ENCODE data around the gene TRAPPC5.
"Not testable (repeated sequence)": the region's sequence is repeated elsewhere in the genome, so short reads cannot be mapped to it uniquely, and the experiment has no call there.

TRAPPC5 gene

GRCh38 chr19:7680606-7681339 is at the start of gene TRAPPC5:
TRAPPC5 (plus strand) TSS chr19:7680833; CDS start chr19:7682254, 1,421 bp downstream.
- DNase-seq: peak; percentile 43

DNA sequence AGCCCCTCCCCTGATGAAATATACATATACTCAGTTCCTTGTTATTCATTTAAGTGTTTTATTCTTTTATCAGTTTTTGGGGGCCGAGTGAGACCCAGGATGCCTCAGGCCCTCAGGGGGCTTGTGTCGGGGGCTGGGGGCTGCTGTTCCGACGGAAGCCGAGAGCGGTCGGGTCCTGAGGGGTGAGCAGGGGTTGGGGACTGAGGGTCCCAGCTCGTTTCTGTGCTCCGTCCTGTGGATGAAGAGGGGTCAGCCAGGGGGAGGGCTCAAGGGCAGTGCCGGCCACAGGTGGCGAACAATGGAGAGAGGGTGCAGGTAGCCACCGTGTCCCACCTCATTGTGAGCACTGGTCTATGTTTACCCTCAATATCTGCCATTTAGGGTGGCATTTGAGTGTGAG is 49.1 kb upstream of the TRAPPC5 start:
- no peak for DNase-seq

DNA sequence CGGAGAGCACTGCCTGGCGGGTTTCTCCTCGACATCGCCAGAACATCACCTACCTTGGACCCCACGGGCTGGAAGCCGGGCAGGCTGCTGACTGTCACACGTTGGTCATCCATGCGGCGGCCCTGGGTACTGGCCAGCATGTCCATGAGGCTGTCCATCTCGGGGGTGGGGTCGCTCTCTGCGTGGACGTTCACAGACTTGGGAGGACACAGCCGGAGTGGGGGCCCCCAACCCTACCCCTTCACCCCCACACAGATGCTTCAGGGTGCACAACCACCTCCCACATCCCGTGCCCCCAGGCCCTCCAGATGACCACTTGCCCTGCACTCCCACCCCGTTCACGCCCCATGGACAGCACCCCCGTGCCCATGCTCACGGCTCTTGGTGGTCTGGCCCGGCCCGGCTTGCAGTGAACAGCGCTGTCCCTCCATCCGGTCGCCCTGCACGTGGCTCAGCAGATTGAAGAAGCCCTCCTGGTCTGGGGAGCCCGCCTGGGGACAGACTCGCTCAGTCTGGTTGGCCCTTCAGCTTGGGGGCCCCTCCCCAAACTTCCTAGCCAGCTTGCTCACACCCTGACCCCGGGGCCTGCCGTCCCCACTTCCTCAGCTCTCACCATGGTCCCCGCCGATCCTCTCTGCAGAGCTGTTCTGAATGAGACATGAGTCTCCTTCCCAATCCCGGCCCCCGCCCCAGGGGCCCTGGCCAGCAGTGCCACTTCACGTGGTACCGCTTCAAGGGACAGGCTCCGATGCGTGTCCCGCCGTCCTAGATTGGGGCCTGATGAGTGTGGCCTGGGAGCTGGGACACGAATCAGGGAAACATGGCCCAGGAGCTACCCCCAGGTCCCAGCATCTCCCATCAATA is 48.1 kb upstream of the TRAPPC5 start:
- DNase-seq: no peak

GRCh38 chr19:7633698-7634097 is 46.9 kb upstream of the TRAPPC5 start, which contains the start of gene PCP2:
PCP2 (minus strand) TSS chr19:7633719; CDS start chr19:7633457, 262 bp downstream.
- DNase-seq: no peak

GRCh38 chr19:7635670-7636069 is 45.0 kb upstream of the TRAPPC5 start:
- DNase-seq: no peak

DNA sequence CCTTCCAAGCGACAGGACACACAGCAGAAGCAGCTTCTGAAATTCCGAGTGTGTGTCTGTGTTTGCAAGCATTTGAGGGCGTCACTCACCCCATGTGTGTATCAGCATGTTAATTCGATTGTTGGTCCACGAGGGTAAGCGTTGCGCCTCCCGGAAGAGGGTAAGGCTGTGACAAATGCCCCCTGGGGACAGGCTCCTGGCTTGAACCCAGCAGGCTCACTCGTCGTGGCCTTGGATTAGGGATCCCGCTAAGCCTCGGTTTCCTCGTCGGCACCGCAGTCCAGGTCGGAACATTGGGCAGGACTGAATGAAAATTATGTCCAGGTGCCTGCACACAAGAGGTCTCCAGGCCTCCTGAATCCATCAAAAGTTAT is 44.3 kb upstream of the TRAPPC5 start:
- no peak for DNase-seq

GRCh38 chr19:7636691-7637373 is 43.8 kb upstream of the TRAPPC5 start, which contains the start of gene STXBP2:
STXBP2 (plus strand) TSS chr19:7637110; CDS start chr19:7637150, 40 bp downstream.
- peak; percentile 64 for DNase-seq

DNA sequence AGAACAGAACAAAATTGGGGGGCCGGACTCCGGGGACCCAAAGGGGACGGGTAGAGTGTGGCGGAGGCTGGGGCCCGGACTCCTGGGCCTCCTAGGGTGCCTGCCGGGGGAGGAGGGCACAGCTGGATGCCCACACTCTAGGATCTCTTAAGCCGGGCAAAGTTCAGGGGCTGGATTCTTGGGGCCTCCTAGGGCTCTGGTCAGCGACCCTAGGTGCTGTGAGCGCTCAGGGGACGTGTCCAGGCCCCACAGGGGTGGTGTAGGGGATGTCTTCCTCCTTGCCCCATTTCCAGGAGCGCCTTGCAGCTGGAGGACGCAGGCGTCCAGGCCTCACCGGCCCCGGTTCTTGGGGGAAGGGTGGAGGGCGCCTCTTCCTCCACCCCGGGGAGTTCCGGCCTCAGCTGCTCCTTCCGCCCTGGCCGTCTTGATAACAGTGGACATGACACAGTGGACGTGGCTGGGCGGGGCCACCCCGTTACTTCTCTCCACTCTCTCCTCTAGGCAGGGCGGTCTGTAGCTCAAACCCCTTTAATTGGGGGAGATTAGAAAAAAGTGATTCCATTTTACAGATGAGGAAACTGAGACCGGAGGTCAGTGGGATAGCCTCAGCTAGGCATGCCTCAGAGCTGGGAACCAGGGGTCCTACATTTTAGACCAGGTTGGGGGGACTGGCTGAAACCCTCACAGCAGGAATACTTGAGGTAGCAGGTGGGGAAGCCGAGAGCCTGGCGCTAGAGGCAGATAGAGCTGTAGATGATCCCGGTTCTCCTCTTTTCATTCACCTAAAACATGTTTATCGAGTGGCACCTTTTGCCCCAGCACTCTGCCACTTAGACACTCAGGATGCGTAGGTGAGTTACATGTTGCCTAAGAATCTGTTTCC is 43.0 kb upstream of the TRAPPC5 start:
- no peak for DNase-seq

DNA sequence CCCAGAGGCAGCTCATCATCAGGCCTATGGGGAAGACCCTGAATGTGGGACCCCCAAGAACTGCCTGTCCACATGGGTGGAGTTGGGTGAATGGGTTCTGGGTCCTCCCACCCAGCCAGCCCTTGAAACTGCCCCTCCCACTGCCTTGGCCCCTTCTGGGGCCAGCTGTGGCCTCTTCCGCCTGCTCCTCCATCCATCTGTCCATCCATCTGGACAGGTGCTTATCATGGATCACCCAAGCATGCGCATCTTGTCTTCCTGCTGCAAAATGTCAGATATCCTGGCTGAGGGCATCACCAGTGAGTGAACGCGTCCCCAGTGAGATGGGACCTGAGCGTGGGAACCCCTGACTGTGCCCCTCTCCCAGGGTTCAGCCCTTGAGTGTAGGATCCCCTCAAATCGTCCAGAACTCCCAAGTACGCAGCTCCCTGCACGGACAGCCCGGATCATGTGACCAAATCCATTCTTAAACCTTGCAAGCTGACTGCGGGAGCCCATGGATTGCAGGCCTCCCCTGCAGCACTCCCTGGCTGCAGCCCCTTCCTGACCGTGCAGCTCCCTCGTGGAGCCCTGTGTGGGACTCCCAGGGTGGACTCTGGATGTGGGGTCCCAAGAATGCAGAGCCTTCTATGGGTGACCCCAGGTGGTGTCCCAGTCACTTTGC is 41.7 kb upstream of the TRAPPC5 start:
- no peak for DNase-seq

DNA sequence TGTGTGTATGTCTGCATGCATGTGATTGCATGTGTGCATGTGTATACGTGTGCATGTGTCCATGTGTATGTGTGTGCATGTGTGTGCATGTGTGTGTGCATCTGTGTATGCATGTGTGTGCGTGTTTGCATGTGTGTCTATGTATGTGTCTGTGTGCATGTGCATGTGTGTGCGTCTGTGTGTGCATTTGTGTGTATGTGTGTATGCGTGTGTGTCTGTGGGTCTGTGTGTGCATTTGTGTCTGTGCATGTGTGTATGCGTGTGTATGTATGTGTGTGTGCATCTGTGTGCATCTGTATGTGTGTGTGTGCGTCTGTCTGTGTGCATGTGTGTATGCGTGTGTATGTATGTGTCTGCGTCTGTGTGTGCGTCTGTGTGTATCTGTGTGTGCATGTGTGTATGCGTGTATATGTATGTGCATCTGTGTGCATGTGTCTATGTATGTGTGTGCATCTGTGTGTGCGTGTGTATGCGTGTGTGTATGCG is 40.7 kb upstream of the TRAPPC5 start:
- DNase-seq: no peak

DNA sequence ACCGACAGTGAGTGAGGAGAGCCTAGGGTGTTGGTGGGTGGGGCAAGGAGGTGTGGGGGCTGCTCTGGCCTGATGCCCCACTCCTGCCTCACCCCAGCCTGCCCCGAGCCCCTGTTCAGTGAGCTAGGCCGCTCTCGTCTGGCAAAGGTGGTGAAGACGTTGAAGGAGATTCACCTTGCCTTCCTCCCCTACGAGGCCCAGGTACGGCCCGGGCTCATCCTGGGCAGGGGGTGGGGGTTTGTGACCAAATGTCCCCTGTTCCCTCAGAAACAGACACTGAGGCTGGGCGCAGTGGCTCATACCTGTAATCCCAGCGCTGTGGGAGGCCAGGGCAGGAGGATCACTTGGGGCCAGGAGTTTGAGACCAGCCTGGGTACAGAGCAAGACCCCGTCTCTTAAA is 39.8 kb upstream of the TRAPPC5 start:
- no peak for DNase-seq

DNA sequence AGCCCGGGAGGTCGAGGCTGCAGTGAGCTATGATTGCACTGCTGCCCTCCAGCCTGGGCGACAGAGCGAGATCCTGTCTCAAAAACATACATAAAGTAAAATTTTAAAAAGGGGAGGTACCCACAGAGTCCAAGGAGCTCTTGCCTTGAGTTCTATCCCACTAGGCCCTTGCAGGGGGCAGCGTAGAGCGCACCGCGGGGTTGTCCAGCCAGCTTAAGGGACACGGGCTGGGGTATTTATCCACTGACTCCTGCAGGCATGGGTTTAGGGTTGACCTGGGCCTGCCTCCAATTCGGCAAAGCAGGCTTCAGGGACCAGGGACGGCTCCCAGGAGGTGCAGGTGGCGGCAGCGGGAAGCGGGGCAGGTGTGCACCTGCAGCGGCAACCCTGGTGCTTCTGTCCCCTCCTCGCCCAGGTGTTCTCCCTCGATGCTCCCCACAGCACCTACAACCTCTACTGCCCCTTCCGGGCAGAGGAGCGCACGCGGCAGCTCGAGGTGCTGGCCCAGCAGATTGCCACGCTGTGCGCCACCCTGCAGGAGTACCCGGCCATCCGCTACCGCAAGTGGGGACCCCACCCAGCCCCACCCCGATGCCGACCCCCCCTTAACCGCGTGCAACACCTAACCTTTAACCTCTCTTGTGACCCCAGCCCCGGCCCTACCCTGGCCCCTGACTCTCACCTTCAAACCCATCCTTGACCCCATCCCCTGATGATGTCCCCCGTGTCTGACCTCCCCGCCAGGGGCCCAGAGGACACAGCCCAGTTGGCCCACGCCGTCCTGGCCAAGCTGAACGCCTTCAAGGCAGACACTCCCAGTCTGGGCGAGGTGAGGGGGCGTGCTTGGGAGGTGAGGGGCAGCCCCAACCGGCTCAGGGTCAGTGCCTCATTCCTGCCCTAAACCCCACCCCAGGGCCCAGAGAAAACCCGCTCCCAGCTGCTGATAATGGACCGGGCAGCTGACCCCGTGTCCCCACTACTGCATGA is 39.0 kb upstream of the TRAPPC5 start:
- no peak for DNase-seq

GRCh38 chr19:7642295-7643030 is 38.2 kb upstream of the TRAPPC5 start:
- DNase-seq: no peak

DNA sequence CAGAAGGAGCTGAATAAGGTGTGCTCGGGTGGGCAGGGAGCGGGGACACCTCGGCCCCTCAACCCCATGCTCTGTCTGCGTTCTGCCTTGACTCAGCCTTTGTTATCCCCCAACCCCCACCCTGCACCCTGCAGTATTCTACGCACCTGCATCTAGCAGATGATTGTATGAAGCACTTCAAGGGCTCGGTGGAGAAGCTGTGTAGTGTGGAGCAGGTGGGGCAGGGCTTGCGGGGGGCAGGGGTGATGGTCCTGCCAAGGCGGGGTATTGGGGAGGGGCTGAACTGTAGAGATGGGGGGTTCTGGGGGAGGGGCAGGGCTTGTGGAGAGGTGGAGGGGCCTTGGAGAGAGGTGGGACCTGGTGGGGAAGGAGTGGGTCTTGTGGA is 37.6 kb upstream of the TRAPPC5 start:
- no peak for DNase-seq

- DNase-seq: not testable (repeated sequence)
Observed at GRCh38 chr19:7643629-7644549, 36.7 kb upstream of the TRAPPC5 start.

GRCh38 chr19:7644550-7644877 is 36.1 kb upstream of the TRAPPC5 start:
- DNase-seq: no peak

DNA sequence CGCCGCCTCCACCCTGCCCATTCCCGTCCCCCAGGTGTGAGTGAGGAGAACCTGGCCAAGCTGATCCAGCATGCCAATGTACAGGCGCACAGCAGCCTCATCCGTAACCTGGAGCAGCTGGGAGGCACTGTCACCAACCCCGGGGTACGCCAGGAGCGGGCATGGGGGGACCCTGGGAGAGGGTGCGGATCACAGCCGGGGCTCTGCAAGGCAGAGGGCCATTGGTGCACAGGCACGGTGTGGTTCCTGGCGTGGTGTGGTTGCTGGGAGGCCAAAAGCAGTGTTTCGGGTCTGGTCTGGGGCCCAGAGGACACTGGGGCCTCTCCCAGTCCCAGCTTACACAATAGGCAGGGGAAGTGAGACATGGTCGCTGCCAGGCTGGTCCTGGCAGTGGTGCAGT is 35.5 kb upstream of the TRAPPC5 start:
- no peak for DNase-seq

DNA sequence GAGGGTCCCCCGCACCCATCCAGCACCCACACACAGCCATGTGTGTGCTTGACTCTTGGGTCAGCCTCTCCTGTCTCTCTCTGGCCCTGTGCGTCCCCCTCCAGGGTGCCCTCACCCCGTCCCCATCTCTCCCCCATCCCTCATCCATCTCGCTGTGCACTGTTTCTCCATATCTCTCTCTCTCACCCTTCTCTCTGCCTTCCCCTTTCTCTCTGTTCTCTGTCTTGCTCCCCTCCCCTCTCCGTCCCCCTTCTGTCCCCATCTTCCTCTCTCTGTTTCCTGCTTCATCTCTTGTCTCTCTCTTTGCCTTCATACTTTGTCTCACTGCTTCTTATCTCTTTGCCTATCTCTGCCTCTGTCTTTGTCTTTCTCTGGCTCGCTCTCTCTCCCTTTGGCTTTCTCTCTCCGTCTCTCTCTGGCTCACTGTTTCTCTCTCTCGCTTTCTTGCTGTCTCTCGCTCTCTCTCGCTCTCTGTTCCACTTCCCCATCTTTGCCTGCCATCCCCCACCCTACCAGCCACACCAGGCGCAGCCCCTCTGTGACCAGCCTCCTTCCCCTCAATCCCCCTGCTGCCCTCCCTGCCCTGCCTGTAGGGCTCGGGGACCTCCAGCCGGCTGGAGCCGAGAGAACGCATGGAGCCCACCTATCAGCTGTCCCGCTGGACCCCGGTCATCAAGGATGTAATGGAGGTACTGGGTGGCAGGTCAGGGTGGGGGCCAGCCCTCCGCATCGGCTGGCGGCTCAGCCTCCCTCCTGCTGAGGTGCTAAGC is 34.8 kb upstream of the TRAPPC5 start:
- DNase-seq: no peak

All from DMS79 (cell line).